GM12864 (cell line): ENCODE data around the gene C1QTNF9.
"Not testable (repeated sequence)": the region's sequence is repeated elsewhere in the genome, so short reads cannot be mapped to it uniquely, and the experiment has no call there.

Experiments
- DNase-seq: peaks from one replicate; pipeline ENCODE4 v3.0.0-alpha.2; 2011; ENCODE audit warnings: low read depth
- H3K4me3 ChIP-seq: 2 replicates; pipeline ENCODE4 v1.5.1; 2011; ENCODE audit warnings: mild to moderate bottlenecking, low read depth, low read length, control low read depth
- CTCF ChIP-seq: IDR thresholded peaks from 2 replicates; pipeline ENCODE4 v1.5.1; 2011; ENCODE audit warnings: low read depth, mild to moderate bottlenecking, moderate library complexity, low read length, control low read depth, inconsistent platforms; ENCODE audit errors: missing control alignments

The C1QTNF9 gene

GRCh38 chr13:24361852-24362366 lies 52.5 kb downstream of the C1QTNF9 start:
- H3K4me3 ChIP-seq: no peak overlapping the region
- DNase-seq: no peak
- TF ChIP-seq CTCF: no peak

- DNase-seq: no peak
- no peak for TF ChIP-seq CTCF
- no peak overlapping the region for H3K4me3 ChIP-seq
These were observed 53.1 kb downstream of the C1QTNF9 start for GRCh38 chr13:24362435-24362952.

- H3K4me3 ChIP-seq: no peak overlapping the region
- TF ChIP-seq CTCF: no peak
- DNase-seq: no peak
These were observed 55.8 kb downstream of the C1QTNF9 start for GRCh38 chr13:24365191-24365590.

- DNase-seq, H3K4me3 ChIP-seq: not testable (repeated sequence)
These were observed 56.9 kb downstream of the C1QTNF9 start for GRCh38 chr13:24366315-24366714.

- not testable (repeated sequence) for H3K4me3 ChIP-seq, DNase-seq
- peak; percentile 7 for TF ChIP-seq CTCF
These were observed 61.9 kb downstream of the C1QTNF9 start for GRCh38 chr13:24371273-24371672.
